HepG2 (cell line): ENCODE results near the gene FAF1. TPM values are rescaled to one million over a fixed set of nuclear protein-coding genes. Genes with fewer than 3 reads are reported as not detected.

Experiments used
- ARNTL ChIP-seq: sonication (generic); formaldehyde crosslinking; IDR thresholded peaks from 2 replicates; pipeline ENCODE4 v1.4.0; 2020; ENCODE audit warnings: mild to moderate bottlenecking, missing genetic modification reagents
- FOSL1 ChIP-seq: sonication (generic); formaldehyde crosslinking; IDR thresholded peaks from 2 replicates; pipeline ENCODE4 v1.9.0; 2021; ENCODE audit warnings: missing genetic modification reagents, borderline replicate concordance
- IRF1 ChIP-seq: sonication (generic); formaldehyde crosslinking; IDR thresholded peaks from 2 replicates; pipeline ENCODE4 v1.4.0; 2020; ENCODE audit warnings: low read depth, mild to moderate bottlenecking, missing genetic modification reagents
- KMT2A ChIP-seq: sonication (generic); formaldehyde crosslinking; IDR thresholded peaks from 2 replicates; pipeline ENCODE4 v1.4.0; 2020; ENCODE audit warnings: missing genetic modification reagents
- NFATC3 ChIP-seq: sonication (generic); formaldehyde crosslinking; IDR thresholded peaks from 2 replicates; pipeline ENCODE4 v1.5.1; 2020; ENCODE audit warnings: mild to moderate bottlenecking, missing genetic modification reagents
- RBFOX2 ChIP-seq: fragments of 200-400 bp; formaldehyde crosslinking; IDR thresholded peaks from 2 replicates; pipeline ENCODE4 v1.6.1; 2017; ENCODE audit warnings: low read depth, mild to moderate bottlenecking, low read length
- RCOR2 ChIP-seq: IDR thresholded peaks from 2 replicates; pipeline ENCODE4 v1.6.1; 2016; ENCODE audit warnings: missing biosample characterization, missing genetic modification reagents
- SNRNP70 ChIP-seq: fragments of 200-400 bp; formaldehyde crosslinking; IDR thresholded peaks from 2 replicates; pipeline ENCODE4 v1.6.1; 2017; ENCODE audit warnings: mild to moderate bottlenecking, low read depth, low read length, moderate library complexity
- THAP7 ChIP-seq: sonication (generic); formaldehyde crosslinking; IDR thresholded peaks from 2 replicates; pipeline ENCODE4 v1.8.1; 2023; ENCODE audit warnings: mild to moderate bottlenecking, missing genetic modification reagents
- USF2 ChIP-seq, 2 experiments: sonication (generic) in 1 of 2; formaldehyde crosslinking in 1 of 2; IDR thresholded peaks; 2 replicates each; pipeline versions ENCODE4 v1.5.1 to v1.6.1; 2011 to 2020; ENCODE audit warnings: borderline replicate concordance in 1 of 2, low read depth in 1 of 2, low read length in 1 of 2, mild to moderate bottlenecking in 1 of 2, missing genetic modification reagents in 1 of 2, moderate library complexity in 1 of 2
- ZFP36 ChIP-seq: fragments of 150-350 bp; IDR thresholded peaks from 2 replicates; pipeline ENCODE4 v1.6.1; 2018; ENCODE audit warnings: borderline replicate concordance, low read length, low read depth; ENCODE audit not compliant: partially characterized antibody
- ZFP82 ChIP-seq: sonication (generic); formaldehyde crosslinking; IDR thresholded peaks from 2 replicates; pipeline ENCODE4 v1.5.1; 2020; ENCODE audit warnings: mild to moderate bottlenecking, missing genetic modification reagents, borderline replicate concordance
- ZNF33B ChIP-seq: sonication (generic); formaldehyde crosslinking; IDR thresholded peaks from 2 replicates; pipeline ENCODE4 v1.5.1; 2020; ENCODE audit warnings: mild to moderate bottlenecking, missing genetic modification reagents
- ZNF44 ChIP-seq: sonication (generic); formaldehyde crosslinking; IDR thresholded peaks from 2 replicates; pipeline ENCODE4 v1.5.1; 2020; ENCODE audit warnings: mild to moderate bottlenecking, missing genetic modification reagents
- ZNF567 ChIP-seq: sonication (generic); formaldehyde crosslinking; IDR thresholded peaks from 2 replicates; pipeline ENCODE4 v1.8.1; 2023; ENCODE audit warnings: mild to moderate bottlenecking, missing genetic modification reagents, borderline replicate concordance
- ZNF569 ChIP-seq: sonication (generic); formaldehyde crosslinking; IDR thresholded peaks from 2 replicates; pipeline ENCODE4 v1.5.0; 2020; ENCODE audit warnings: mild to moderate bottlenecking, missing genetic modification reagents, moderate library complexity, borderline replicate concordance
- ZNF768 ChIP-seq: sonication (generic); formaldehyde crosslinking; IDR thresholded peaks from 2 replicates; pipeline ENCODE4 v1.4.0; 2020; ENCODE audit warnings: missing genetic modification reagents
- polyA plus RNA-seq, 8 experiments: library from polyadenylated mRNA; depleted of rRNA in 3 of 8; stranded (reverse) in 7 of 8; unstranded in 1 of 8; fragments of >200 nt; fragmentation: Illumina TruSeq in 4 of 8; extraction: Trizol in 4 of 8; gene quantifications; 2 replicates each; pipeline versions ENCODE4 v1.2.1 to v1.2.3, GENCODE V29; 2011 to 2016; ENCODE audit warnings: low read depth in 4 of 8, missing spikeins in 1 of 8, mixed read lengths in 1 of 8; ENCODE audit not compliant: insufficient read depth in 1 of 8
- total RNA-seq, 5 experiments: library from RNA; depleted of rRNA; stranded (reverse); fragments of >200 nt; fragmentation: Illumina TruSeq; extraction: Trizol; gene quantifications; 2 replicates each; pipeline ENCODE4 v1.2.3, GENCODE V29; 2016; ENCODE audit warnings: low read depth in 1 of 5
- TF ChIP-seq, protein P1 (sequence below): sonication (generic); formaldehyde crosslinking; IDR thresholded peaks from 2 replicates; pipeline ENCODE4 v1.4.0; 2020; ENCODE audit warnings: missing genetic modification reagents
- TF ChIP-seq, protein P2 (sequence below): IDR thresholded peaks from 2 replicates; pipeline ENCODE4 v1.6.1; 2016; ENCODE audit warnings: missing compliant biosample characterization, missing genetic modification reagents, borderline replicate concordance
- TF ChIP-seq, protein P3 (sequence below): sonication (generic); formaldehyde crosslinking; IDR thresholded peaks from 2 replicates; pipeline ENCODE4 v1.4.0; 2020; ENCODE audit warnings: missing genetic modification reagents, borderline replicate concordance

FAF1 gene
- total and polyA plus RNA-seq, 2 of the 13 experiments (the other 11 are each of a cell fraction or from before 2014, with no cell fraction given) = 19.4 to 63.3 TPM

- TF ChIP-seq, protein P1, sequence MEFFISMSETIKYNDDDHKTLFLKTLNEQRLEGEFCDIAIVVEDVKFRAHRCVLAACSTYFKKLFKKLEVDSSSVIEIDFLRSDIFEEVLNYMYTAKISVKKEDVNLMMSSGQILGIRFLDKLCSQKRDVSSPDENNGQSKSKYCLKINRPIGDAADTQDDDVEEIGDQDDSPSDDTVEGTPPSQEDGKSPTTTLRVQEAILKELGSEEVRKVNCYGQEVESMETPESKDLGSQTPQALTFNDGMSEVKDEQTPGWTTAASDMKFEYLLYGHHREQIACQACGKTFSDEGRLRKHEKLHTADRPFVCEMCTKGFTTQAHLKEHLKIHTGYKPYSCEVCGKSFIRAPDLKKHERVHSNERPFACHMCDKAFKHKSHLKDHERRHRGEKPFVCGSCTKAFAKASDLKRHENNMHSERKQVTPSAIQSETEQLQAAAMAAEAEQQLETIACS (CRISPR knock-in tag) = peak; percentile 79
- TF ChIP-seq RBFOX2 (peak; percentile 84), ZFP82 (CRISPR knock-in tag) (no peak), THAP7 (CRISPR knock-in tag) (no peak), RCOR2 (CRISPR knock-in tag) (no peak), KMT2A (CRISPR knock-in tag) (peak; percentile 73), ZNF567 (CRISPR knock-in tag) (0 out of 2 replicates have a peak, but pooled peaks have one; percentile 38), ZNF768 (CRISPR knock-in tag) (peak; percentile 56; the same call in 1 of the 2 replicates), ZFP36 (no peak), IRF1 (CRISPR knock-in tag) (0 out of 2 replicates have a peak, but pooled peaks have one; percentile 20), USF2 (IDR thresholded peaks at IDR 0.05; ENCODE audit: low read depth, low read length) (no peak), USF2 (CRISPR knock-in tag; IDR thresholded peaks at IDR 0.05; ENCODE audit: borderline replicate concordance) (peak; percentile 44; the same call in 1 of the 2 replicates), SNRNP70 (no peak), NFATC3 (CRISPR knock-in tag) (no peak), FOSL1 (no peak), ZNF44 (CRISPR knock-in tag) (no peak), ZNF569 (CRISPR knock-in tag) (no peak), ZNF33B (CRISPR knock-in tag) (peak; percentile 81; the same call in 1 of the 2 replicates), ARNTL (CRISPR knock-in tag) (no peak)
- TF ChIP-seq, protein P2, sequence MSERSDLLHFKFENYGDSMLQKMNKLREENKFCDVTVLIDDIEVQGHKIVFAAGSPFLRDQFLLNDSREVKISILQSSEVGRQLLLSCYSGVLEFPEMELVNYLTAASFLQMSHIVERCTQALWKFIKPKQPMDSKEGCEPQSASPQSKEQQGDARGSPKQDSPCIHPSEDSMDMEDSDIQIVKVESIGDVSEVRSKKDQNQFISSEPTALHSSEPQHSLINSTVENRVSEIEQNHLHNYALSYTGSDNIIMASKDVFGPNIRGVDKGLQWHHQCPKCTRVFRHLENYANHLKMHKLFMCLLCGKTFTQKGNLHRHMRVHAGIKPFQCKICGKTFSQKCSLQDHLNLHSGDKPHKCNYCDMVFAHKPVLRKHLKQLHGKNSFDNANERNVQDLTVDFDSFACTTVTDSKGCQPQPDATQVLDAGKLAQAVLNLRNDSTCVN (CRISPR knock-in tag) = no peak; the same call in 1 of the 2 replicates
- TF ChIP-seq, protein P3, sequence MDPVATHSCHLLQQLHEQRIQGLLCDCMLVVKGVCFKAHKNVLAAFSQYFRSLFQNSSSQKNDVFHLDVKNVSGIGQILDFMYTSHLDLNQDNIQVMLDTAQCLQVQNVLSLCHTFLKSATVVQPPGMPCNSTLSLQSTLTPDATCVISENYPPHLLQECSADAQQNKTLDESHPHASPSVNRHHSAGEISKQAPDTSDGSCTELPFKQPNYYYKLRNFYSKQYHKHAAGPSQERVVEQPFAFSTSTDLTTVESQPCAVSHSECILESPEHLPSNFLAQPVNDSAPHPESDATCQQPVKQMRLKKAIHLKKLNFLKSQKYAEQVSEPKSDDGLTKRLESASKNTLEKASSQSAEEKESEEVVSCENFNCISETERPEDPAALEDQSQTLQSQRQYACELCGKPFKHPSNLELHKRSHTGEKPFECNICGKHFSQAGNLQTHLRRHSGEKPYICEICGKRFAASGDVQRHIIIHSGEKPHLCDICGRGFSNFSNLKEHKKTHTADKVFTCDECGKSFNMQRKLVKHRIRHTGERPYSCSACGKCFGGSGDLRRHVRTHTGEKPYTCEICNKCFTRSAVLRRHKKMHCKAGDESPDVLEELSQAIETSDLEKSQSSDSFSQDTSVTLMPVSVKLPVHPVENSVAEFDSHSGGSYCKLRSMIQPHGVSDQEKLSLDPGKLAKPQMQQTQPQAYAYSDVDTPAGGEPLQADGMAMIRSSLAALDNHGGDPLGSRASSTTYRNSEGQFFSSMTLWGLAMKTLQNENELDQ = no peak
These were observed 8.2 kb upstream of the FAF1 start (continued) for GRCh38 chr1:50968158-50968820.
